HG02623 (cell line): ENCODE measurements around the gene QRICH1.
"Not testable (repeated sequence)": the region's sequence is repeated elsewhere in the genome, so short reads cannot be mapped to it uniquely, and the experiment has no call there.

ENCODE experiments used
- ATAC-seq: cut with Tn5 transposase; IDR thresholded peaks from one replicate; pipeline ENCODE4 v1.9.1; 2021; ENCODE audit warnings: moderate library complexity; ENCODE audit not compliant: unreplicated experiment

The QRICH1 gene

DNA sequence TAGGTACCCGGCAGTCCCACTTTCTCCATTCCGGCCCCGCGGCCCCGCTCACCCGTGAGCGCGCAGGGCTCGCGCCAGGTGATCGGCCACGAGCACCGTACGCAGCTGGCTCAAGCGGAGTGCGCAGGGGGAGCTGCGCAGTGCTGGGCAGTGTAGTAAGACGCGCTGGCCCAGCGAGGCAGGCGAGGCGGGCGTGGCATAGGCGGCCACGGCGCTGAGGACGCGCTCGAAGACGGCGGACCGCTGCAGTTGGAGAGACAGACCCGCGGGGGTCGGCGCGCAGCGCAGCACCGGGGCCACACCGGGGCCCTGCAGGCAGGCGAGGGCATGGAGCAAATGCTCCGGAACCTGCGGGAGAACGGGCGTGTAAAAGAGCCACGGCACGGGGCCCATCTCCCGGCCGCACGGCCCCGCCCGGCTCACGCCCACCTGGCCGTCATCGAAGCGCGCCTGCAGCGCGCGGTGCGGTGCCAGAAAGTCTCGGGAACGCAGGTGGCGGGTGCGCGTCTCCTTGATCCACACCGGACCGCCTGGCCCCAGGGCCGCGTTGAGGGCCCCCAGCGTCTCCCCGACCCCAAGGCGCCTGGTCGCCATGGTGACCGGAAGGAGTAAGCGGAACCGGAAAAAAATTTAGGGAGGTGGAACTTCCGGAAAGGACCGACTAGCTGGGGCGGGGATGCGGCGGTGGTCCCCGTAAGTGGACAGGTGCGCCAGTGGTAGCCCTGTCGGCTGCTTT is 75.7 kb downstream of the QRICH1 start, which contains the start of gene DALRD3:
Gene DALRD3 (minus strand): TSS at position 610 of the 736 bp plus-strand sequence. CDS start 16 bp downstream, at position 594.
- ATAC-seq = no peak

DNA sequence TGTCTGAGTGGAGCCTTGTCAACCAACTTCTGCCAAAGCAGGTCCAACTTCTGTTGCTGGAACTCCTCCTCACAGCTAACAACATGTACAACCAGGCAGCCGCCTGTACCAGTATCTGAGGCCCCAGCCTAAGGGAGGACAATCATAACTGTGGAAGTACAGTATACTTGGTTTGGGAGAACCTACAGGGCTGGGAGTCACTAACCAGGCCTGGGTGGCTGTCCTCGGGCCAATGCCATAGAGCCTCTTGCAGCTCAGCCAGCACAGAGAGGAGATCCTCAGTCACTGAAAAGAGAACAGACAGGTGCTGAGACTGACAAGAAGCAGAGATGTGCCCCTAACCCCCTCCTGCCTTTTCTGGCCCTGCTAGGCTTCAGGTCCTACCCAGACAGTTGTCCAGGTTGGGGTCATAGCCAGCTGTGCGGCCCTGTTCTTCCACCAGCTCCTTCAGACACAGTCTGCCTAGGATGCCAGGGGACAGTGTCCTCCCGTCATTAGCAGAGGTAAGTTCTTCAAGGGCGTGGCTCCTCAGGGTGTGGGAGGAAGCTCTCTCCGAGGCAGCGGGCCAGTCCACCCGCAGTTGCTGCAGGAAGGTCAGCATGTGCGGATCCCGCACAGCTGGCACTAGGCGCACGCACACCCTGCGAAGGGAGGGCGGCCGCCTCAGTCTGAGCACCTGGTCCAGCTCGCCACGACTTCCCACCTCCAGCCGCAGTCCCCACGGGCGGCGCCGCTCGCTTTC is 76.5 kb downstream of the QRICH1 start:
- ATAC-seq = no peak

DNA sequence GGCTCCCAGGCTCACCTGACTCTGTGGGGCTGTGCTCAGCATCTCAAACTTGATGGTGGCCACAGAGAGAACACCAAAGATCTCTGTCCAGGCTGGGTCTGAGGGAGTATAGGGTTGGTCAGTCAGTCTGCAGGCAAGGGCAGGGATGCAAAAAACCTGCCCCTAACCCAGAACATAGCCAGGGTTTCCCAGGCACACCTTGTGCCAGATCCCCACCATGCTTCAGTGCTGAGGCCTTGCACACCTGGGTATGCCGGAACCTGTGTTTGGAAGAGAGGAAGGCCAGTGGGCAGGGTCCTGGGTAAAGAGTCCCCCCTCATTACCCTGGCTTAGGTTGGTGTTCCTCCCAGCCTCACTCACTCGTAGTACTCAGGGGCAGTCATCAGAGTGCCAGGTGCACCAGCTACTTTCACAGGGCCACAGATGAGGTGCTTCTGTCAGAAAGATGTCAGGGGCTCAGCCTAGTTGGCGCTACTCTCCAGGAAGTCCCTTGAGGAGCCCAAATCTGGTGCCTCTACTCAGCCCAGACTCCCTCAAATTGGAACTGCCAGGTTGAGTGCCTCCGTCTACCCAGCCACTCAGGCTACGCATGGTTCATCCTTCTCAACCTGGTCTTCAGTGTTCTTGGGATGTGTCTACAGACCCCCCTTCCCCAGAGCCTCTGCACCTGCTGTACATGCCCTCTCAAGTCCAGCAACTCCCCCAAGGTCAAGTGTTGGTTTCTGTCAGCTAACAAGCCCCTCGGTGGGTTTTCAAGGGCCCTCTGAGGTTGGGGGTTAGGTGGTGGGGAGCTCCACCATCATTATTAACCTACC is 77.2 kb downstream of the QRICH1 start:
- ATAC-seq = no peak

DNA sequence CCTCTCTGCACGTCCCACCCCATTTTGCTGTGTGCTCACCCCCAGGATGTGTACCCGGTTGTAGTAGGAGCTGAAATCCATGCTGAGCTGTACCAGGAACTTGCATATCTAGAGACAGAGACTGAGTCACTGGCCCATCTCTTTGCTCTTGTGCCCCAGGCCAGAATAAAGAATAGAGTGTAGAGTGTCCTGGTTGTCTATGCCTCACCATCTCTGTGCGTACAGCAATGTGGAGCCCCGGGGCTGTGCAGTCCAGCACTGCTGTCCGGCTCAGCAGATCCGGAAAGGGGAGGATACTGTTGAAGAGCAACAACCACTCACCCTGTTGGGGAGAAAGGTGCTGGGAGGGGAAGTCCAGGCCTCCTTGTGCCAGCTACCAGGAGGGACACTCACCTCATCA is 78.1 kb downstream of the QRICH1 start:
- ATAC-seq = no peak

DNA sequence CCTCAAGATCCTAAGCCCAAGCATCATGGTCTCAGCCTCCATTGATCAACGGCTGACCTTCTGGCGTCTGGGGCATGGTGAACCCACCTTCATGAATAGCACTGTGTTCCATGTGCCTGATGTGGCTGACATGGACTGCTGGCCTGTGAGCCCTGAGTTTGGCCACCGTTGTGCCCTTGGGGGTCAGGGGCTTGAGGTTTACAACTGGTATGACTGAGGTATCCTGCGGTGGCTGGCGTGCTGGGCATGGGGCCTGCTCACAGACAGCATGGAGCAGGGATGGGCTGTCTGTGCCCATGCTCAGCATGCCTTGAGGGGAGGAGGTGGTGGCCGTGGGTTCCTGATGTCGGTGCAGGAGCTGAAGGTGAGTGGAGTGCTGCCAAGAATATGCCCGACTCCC is 78.8 kb downstream of the QRICH1 start:
- no peak for ATAC-seq

DNA sequence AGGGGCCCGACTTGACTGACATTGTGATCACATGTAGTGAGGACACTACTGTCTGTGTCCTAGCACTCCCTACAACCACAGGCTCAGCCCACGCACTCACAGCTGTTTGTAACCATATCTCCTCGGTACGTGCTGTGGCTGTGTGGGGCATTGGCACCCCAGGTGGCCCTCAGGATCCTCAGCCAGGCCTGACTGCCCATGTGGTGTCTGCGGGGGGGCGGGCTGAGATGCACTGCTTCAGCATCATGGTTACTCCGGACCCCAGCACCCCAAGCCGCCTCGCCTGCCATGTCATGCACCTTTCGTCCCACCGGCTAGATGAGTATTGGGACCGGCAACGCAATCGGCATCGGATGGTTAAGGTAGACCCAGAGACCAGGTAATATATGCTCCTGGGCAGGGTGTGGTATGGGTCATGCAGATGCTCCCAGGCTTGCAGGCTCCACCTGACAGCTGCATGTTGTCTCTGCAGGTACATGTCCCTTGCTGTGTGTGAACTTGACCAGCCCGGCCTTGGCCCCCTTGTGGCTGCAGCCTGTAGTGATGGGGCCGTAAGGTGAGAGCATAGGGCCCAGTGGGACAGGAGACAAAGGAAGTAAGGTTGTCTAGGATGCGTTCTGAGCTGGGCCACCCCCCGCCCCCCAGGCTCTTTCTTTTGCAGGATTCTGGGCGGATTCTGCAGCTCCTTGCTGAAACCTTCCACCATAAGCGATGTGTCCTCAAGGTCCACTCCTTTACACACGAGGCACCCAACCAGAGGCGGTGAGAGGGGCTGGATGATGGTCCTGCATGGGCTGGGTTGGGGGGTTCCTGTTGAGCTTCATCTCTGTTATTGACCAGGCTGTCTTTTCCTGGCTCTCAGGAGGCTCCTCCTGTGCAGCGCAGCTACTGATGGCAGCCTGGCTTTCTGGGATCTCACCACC is 79.9 kb downstream of the QRICH1 start:
- no peak for ATAC-seq

DNA sequence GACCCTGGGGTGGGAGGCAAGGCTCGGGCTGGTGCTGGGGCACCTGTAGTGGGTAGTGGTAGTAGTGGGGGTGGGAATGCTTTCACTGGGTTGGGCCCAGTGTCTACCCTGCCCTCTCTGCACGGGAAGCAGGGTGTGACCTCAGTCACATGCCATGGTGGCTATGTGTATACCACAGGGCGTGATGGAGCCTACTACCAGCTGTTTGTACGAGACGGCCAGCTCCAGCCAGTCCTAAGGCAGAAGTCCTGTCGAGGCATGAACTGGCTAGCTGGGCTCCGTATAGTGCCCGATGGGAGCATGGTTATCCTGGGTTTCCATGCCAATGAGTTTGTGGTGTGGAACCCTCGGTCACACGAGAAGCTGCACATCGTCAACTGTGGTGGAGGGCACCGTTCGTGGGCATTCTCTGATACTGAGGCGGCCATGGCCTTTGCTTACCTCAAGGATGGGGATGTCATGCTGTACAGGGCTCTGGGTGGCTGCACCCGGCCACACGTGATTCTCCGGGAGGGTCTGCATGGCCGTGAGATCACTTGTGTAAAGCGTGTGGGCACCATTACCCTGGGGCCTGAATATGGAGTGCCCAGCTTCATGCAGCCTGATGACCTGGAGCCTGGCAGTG is 80.6 kb downstream of the QRICH1 start:
- ATAC-seq = no peak

DNA sequence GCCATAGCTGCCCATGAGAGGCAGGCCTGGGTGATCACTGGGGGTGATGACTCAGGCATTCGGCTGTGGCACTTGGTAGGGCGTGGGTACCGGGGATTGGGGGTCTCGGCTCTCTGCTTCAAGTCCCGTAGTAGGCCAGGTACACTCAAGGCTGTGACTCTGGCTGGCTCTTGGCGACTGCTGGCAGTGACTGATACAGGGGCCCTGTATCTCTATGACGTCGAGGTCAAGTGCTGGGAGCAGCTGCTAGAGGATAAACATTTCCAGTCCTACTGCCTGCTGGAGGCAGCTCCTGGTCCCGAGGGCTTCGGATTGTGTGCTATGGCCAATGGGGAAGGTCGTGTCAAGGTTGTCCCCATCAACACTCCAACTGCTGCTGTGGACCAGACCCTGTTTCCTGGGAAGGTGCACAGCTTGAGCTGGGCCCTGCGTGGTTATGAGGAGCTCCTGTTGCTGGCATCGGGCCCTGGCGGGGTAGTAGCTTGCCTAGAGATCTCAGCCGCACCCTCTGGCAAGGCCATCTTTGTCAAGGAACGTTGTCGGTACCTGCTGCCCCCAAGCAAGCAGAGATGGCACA is 81.3 kb downstream of the QRICH1 start:
- no peak for ATAC-seq

DNA sequence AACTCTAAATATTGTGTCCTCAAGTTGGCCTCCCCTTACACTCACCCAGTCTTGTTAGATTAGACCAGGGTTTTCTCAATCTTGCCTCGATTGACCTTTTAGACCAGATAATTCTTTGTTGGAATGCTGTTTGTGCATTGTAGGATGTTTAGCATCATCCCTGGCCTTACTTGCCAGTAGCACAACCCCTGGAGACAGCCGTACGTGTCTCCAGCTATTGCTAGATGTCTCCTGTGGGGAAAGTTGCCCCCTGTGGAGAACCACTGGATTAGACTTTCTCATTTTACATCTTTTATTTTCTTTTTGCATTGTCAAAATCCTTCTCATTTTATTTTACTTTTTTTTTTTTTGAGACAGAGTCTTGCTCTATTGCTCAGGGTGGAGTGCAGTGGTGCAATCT is 84.5 kb downstream of the QRICH1 start:
- ATAC-seq = no peak

DNA sequence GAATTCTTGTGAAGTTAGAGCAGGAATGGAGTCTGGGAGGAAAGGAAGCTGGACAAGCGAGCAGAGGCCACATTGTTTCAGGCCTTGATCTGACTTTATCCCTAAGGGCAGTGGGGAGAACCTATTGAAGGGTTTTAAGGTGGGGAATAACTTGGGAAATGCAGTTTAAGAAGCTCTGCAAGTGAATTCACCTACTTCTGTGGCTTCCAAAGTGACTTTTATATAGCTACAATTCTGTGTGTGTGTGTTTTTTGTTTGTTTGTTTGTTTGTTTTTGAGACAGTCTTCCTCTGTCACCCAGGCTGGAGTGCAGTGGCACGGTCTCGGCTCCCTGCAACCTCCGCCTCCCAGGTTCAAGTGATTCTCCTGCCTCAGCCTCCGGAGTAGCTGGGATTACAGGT is 85.2 kb downstream of the QRICH1 start:
- not testable (repeated sequence) for ATAC-seq

DNA sequence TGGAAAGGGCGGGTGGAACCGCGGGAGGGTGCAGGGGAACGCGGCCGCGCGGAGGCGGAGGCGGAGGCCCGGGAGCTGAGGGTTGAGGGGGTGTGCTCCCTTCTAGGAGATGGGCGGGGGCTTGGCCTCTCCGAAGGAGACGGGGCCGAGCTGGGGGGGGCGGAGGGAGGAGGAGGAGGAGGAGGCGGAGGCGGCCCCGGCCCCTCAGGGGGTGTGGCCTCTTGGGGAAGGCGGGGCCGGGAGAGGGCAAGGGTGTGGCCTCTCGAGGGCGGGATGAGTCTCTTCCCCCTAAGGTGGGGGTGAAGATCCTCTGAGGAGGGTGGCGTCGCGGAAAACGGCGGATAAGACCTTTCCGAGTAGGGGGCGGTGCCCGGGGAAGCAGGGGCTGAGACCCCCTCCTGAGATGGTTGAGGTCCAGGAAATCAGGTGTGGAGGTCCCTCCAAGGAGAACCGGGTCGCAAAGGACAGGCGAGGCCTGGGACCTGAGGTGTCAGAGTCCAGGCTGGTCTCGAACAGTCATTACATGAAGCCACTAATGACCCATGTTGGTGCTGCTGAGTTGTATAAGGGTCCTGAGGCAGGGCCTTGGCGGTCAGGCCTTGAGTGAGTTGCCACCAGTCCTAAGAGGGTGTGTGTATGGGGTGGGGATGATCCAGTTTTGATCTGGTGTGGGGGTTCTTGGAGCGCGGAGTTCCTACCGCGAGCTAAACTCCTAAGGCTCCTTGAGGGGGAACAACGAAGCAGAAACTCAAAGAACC is 85.9 kb downstream of the QRICH1 start:
- ATAC-seq = peak; percentile 31

DNA sequence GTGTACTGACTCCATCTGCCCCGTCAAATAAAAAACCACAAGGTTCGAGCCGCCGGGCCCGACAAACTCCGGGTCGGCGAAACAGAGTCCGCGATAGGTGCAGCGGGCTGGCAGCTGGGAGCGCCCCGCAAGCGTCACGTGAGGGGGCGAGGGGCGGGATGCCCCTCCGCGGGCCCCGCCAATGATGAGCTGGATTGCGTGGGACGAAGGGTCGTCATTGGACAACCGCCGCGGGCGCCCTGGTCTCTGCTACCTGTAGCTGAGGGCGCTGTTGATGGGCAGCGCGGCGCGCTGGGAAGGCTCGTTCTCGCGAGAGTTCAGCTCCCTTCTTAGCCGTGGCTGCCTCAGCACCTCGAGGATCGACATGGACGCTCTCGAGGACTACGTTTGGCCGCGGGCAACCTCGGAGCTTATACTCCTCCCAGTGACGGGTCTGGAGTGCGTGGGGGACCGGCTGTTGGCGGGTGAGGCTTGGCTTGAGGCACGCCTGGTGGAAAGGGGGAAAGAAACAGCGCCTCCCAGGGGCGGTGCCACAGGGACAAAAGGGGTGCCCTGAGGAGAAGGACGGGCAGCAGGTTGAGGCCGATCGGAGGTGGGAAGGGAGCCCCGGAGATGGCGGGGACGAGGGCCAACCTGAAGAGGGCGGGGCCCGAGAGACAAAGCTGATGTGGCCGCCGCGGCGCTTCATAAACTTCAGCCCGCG is 86.7 kb downstream of the QRICH1 start, which contains the start of gene WDR6:
Gene WDR6 (plus strand): TSS at position 324 of the 703 bp plus-strand sequence. CDS start 41 bp downstream, at position 365.
- ATAC-seq = peak; percentile 81

DNA sequence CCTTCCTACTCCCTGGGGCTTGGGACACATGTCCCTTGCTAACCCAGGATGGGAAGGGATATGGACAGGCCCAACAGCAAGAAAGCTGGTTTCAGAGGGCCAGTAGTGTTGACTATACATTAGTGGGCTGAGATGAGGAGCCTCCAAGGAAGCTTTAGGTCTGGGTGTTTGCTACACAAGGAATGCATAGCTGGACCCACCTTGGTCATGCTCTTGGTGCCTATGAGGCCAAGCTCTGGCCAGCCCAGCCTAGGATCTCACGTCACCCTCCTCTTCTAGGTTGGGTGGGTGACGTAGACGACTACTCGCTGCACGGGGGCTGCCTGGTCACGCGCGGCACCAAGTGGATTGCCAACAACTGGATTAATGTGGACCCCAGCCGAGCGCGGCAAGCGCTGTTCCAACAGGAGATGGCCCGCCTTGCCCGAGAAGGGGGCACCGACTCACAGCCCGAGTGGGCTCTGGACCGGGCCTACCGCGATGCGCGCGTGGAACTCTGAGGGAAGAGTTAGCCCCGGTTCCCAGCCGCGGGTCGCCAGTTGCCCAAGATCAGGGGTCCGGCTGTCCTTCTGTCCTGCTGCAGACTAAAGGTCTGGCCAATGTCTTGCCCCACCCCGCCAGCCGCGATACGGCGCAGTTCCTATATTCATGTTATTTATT is 87.3 kb downstream of the QRICH1 start:
- peak; percentile 1 for ATAC-seq

DNA sequence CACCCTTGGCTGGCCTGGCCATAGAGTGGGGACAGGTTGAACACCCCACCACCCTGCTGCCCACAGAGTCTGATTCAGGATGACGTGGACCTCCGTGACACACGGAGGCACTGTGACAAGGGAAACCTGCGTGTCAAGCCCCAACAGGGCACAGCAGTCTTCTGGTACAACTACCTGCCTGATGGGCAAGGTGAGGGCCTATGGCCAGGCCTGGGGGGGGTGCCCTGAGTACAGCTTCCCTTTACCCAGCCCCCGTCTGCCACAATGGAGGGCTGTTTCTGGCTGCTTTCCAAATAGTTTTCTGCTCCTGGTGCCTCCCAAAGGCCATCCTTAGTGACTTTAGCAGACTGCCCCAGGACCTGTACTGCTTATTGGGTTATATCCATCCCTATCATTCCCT is 87.9 kb downstream of the QRICH1 start:
- ATAC-seq = no peak

DNA sequence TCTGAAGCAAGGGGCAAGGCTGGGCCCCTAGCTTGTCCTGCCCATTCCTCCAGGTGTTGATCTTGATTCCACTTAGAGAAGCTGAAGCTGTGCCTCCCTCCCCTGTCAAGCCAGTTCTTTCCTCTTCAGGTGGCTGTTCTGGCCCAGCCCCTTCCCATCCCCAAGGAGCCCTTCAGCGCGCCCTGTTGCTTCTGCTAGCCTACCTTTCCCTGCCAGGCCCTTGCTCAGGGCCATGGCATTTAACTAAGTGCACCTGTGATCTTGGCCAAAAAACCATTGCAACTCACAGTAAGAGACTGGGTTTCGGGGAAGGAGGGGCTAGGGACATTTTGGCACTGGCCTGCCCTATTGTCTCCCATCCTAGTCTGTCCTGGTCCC is 88.6 kb downstream of the QRICH1 start:
- no peak for ATAC-seq

DNA sequence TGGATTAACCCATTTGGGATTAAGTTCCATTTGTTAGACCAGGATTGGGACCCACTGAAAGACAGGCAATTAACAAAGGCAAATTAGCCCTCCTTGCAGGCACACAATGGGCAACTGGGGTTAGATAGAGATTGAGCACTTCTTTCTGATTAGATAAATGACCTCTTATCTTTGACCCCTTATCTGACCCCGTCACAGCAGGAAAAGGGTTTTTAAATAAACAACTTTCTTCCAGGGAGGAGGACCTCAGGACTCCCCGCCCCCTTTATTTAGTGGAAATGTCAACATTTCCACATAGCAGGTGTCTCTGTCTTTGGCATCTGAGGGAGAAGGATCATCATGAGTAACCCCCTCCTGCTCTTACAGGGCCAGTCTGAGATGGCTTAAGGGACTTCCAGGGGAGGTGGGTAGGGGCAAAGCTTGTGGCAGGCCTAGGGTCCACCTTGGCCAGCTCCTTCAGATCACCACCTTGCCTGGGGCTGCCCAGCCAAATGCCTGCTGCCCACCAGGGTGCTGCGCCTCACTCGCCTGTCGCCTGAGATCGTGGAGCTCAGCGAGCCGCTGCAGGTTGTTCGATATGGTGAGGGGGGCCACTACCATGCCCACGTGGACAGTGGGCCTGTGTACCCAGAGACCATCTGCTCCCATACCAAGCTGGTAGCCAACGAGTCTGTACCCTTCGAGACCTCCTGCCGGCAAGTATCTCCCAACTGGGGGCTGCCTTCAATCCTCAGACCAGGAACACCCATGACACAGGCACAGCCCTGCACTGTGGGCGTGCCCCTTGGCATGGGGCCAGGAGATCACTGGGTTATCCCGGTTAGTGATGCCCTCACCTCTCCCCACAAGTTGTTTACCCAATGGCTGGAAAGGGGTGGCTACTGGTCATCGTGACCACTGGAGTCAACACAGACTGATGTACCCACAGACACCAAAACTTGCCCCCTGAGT is 89.2 kb downstream of the QRICH1 start:
- ATAC-seq = no peak

DNA sequence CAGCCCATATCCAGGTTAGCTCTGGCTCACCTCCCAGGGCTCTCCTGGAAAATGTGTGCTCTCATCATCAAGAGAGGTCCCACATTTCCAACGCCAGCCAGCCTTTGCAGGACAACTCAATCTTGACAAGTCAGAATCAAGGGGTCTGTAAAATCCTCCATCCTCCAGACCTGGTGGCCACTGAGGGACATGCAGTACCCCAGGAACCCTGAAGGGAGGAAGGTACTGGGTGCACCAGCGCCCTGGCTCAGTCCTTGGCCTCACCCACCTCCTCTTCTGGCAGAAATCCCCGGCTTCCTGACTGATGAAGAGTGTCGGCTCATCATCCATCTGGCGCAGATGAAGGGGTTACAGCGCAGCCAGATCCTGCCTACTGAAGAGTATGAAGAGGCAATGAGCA is 92.7 kb downstream of the QRICH1 start:
- no peak for ATAC-seq
